H1 (cell line): Measurements from ENCODE around the gene ARMC7. TPM values are rescaled to one million over a fixed set of nuclear protein-coding genes. Genes with fewer than 3 reads are reported as not detected.

Experiments used
- CTCF ChIA-PET: fragments of 300-600 bp; sonication (Branson Sonifier 250); formaldehyde crosslinking; loops from one replicate; lab custom pipeline; 2021; ENCODE audit not compliant: partially characterized antibody; lab: Charles Lee
- POLR2A ChIA-PET: fragments of 300-600 bp; sonication (Branson Sonifier 250); formaldehyde crosslinking; loops from one replicate; lab custom pipeline; 2021; ENCODE audit warnings: inconsistent platforms; ENCODE audit not compliant: partially characterized antibody; lab: Charles Lee
- DNase-seq, 2 experiments: peaks; one replicate each; pipeline versions ENCODE4 v3.0.0 to v3.0.0-alpha.2; 2010 to 2022; ENCODE audit warnings: low spot score in 2 of 2, low read depth in 1 of 2, mixed read lengths in 1 of 2
- FAIRE-seq: peaks from 2 replicates; lab custom pipeline; 2011; peaks lifted over from hg19 to GRCh38; lab: Jason Lieb, UNC
- H2AFZ ChIP-seq: 2 replicates; pipeline ENCODE4 v1.8.1; 2012; ENCODE audit warnings: low read length, inconsistent platforms
- H2AK5ac ChIP-seq: 2 replicates; pipeline ENCODE4 v1.6.1; 2013; ENCODE audit warnings: low read depth, low read length
- H2BK120ac ChIP-seq: replicated peaks from 2 replicates; pipeline ENCODE3; 2013; ENCODE audit warnings: low read depth, low read length, inconsistent platforms
- H2BK12ac ChIP-seq: 2 replicates; pipeline ENCODE4 v1.6.1; 2013; ENCODE audit warnings: low read depth, low read length
- H2BK15ac ChIP-seq: 2 replicates; pipeline ENCODE4 v1.6.1; 2013; ENCODE audit warnings: low read length
- H2BK20ac ChIP-seq: 2 replicates; pipeline ENCODE4 v1.6.1; 2013; ENCODE audit warnings: low read length
- H2BK5ac ChIP-seq: 2 replicates; pipeline ENCODE4 v1.6.1; 2013; ENCODE audit warnings: low read depth, low read length
- H3K14ac ChIP-seq: 2 replicates; pipeline ENCODE4 v1.6.1; 2013; ENCODE audit warnings: inconsistent platforms; ENCODE audit not compliant: insufficient read length
- H3K18ac ChIP-seq: 2 replicates; pipeline ENCODE4 v1.6.1; 2013; ENCODE audit warnings: low read length; ENCODE audit errors: extremely low read depth
- H3K23ac ChIP-seq: 2 replicates; pipeline ENCODE4 v1.6.1; 2013; ENCODE audit warnings: inconsistent platforms; ENCODE audit not compliant: insufficient read length
- H3K23me2 ChIP-seq: 2 replicates; pipeline ENCODE4 v1.6.1; 2013; ENCODE audit warnings: low read depth, low read length
- H3K27ac ChIP-seq: 2 replicates; pipeline ENCODE4 v1.6.1; 2011; ENCODE audit warnings: low read depth, low read length, inconsistent platforms
- H3K27me3 ChIP-seq, 4 experiments: replicated peaks in 1 of 4; 1 replicate in 1 of 4; 2 replicates in 3 of 4; pipeline versions ENCODE4 v1.6.1 to v1.8.1; 2011 to 2013; ENCODE audit warnings: low read length in 3 of 4, mild to moderate bottlenecking in 3 of 4, inconsistent platforms in 2 of 4, mixed read lengths in 2 of 4, moderate library complexity in 1 of 4; ENCODE audit not compliant: control insufficient read depth in 3 of 4, insufficient read depth in 3 of 4; ENCODE audit errors: extremely low read depth in 1 of 4
- H3K36me3 ChIP-seq, 4 experiments: 2 replicates each; pipeline versions ENCODE4 v1.6.1 to v1.8.1; 2011 to 2013; ENCODE audit warnings: mild to moderate bottlenecking in 4 of 4, low read length in 3 of 4, moderate library complexity in 2 of 4, control low read depth in 1 of 4, inconsistent platforms in 1 of 4; ENCODE audit not compliant: insufficient read depth in 4 of 4, control insufficient read depth in 2 of 4
- H3K4ac ChIP-seq: replicated peaks from 2 replicates; pipeline ENCODE3; 2013; ENCODE audit warnings: low read length, low read depth, mixed read lengths, inconsistent platforms; ENCODE audit not compliant: insufficient read length
- H3K4me1 ChIP-seq, 4 experiments: replicated peaks in 1 of 4; 1 replicate in 1 of 4; 2 replicates in 3 of 4; pipeline versions ENCODE4 v1.6.1 to v1.8.1; 2011 to 2013; ENCODE audit warnings: low read length in 3 of 4, inconsistent platforms in 2 of 4, mixed read lengths in 1 of 4; ENCODE audit not compliant: insufficient read depth in 4 of 4, control insufficient read depth in 3 of 4
- H3K4me2 ChIP-seq, 2 experiments: 2 replicates each; pipeline versions ENCODE4 v1.6.1 to v1.8.1; 2011 to 2013; ENCODE audit warnings: low read depth in 2 of 2, low read length in 2 of 2, control low read depth in 1 of 2, inconsistent platforms in 1 of 2, mild to moderate bottlenecking in 1 of 2; ENCODE audit not compliant: insufficient read depth in 1 of 2
- H3K4me3 ChIP-seq, 4 experiments: fragments of 200-600, 300-600 bp in 1 of 4; sonication (generic), shearing (Covaris generic), sonication (Bioruptor Twin) in 1 of 4; 2 replicates each; pipeline versions ENCODE4 v1.5.1 to v1.8.1; 2011 to 2016; ENCODE audit warnings: low read length in 4 of 4, low read depth in 3 of 4, control low read depth in 2 of 4, inconsistent platforms in 2 of 4, mild to moderate bottlenecking in 2 of 4, mixed read lengths in 1 of 4, moderate library complexity in 1 of 4; ENCODE audit not compliant: insufficient read depth in 2 of 4; ENCODE audit errors: extremely low read depth in 1 of 4
- H3K56ac ChIP-seq: replicated peaks from 2 replicates; pipeline ENCODE3; 2013; ENCODE audit warnings: low read depth, mild to moderate bottlenecking, mixed read lengths, low read length, inconsistent platforms; ENCODE audit not compliant: insufficient read length
- H3K79me1 ChIP-seq: 2 replicates; pipeline ENCODE4 v1.6.1; 2013; ENCODE audit warnings: low read depth, low read length, control low read depth
- H3K79me2 ChIP-seq, 2 experiments: 2 replicates each; pipeline versions ENCODE4 v1.6.1 to v1.8.1; 2012 to 2013; ENCODE audit warnings: low read length in 2 of 2, mild to moderate bottlenecking in 2 of 2, inconsistent platforms in 1 of 2; ENCODE audit not compliant: insufficient read depth in 2 of 2, control insufficient read depth in 1 of 2
- H3K9ac ChIP-seq, 4 experiments: replicated peaks in 1 of 4; 1 replicate in 1 of 4; 2 replicates in 3 of 4; pipeline versions ENCODE4 v1.6.1 to v1.8.1; 2011 to 2013; ENCODE audit warnings: low read depth in 3 of 4, low read length in 3 of 4, control low read depth in 2 of 4, mild to moderate bottlenecking in 2 of 4, moderate library complexity in 2 of 4, inconsistent platforms in 1 of 4; ENCODE audit errors: extremely low read depth in 1 of 4
- H3K9me3 ChIP-seq, 2 experiments: 2 replicates each; pipeline versions ENCODE4 v1.6.1 to v1.8.1; 2012 to 2013; ENCODE audit warnings: mild to moderate bottlenecking in 2 of 2, moderate library complexity in 2 of 2, control low read depth in 1 of 2, inconsistent platforms in 1 of 2, low read depth in 1 of 2, low read length in 1 of 2, mixed read lengths in 1 of 2; ENCODE audit not compliant: insufficient read depth in 2 of 2
- H4K20me1 ChIP-seq, 2 experiments: replicated peaks in 1 of 2; 2 replicates each; pipeline versions ENCODE3 to v1.8.1; 2011 to 2013; ENCODE audit warnings: inconsistent platforms in 2 of 2, low read length in 2 of 2, mild to moderate bottlenecking in 1 of 2; ENCODE audit not compliant: insufficient read depth in 2 of 2, control insufficient read depth in 1 of 2
- H4K5ac ChIP-seq: 2 replicates; pipeline ENCODE4 v1.6.1; 2013; ENCODE audit warnings: low read length, low read depth, mixed read lengths, inconsistent platforms; ENCODE audit not compliant: insufficient read length
- H4K8ac ChIP-seq: 2 replicates; pipeline ENCODE4 v1.8.0; 2013; ENCODE audit warnings: mild to moderate bottlenecking, moderate library complexity, low read length, inconsistent platforms; ENCODE audit not compliant: insufficient read depth; ENCODE audit errors: extremely low read depth
- H4K91ac ChIP-seq: replicated peaks from 2 replicates; pipeline ENCODE3; 2013; ENCODE audit warnings: low read length, mixed read lengths, inconsistent platforms; ENCODE audit not compliant: insufficient read length
- BCL11A ChIP-seq, 2 experiments: IDR thresholded peaks; one replicate each; pipeline ENCODE4 v1.6.1; 2011; ENCODE audit warnings: low read depth in 2 of 2, low read length in 2 of 2, mild to moderate bottlenecking in 2 of 2
- CBX8 ChIP-seq: fragments of 300-800, 300-1000 bp; sonication (generic); IDR thresholded peaks from 2 replicates; pipeline ENCODE4 v1.7.1; 2016; ENCODE audit warnings: low read depth, low read length, borderline replicate concordance
- CEBPB ChIP-seq: IDR thresholded peaks from 2 replicates; pipeline ENCODE4 v1.6.1; 2012; ENCODE audit warnings: low read depth, low read length
- CHD1 ChIP-seq: IDR thresholded peaks from 2 replicates; pipeline ENCODE4 v1.6.1; 2012; ENCODE audit warnings: low read depth, low read length, improper control_type of control experiment
- CREB1 ChIP-seq: IDR thresholded peaks from 2 replicates; pipeline ENCODE4 v1.6.1; 2012; ENCODE audit warnings: inconsistent platforms
- EP300 ChIP-seq, 2 experiments: IDR thresholded peaks; 1 replicate in 1 of 2; 2 replicates in 1 of 2; pipeline ENCODE4 v1.6.1; 2011 to 2012; ENCODE audit warnings: low read depth in 2 of 2, low read length in 2 of 2, mild to moderate bottlenecking in 2 of 2, borderline replicate concordance in 1 of 2, inconsistent platforms in 1 of 2, moderate library complexity in 1 of 2
- FOSL1 ChIP-seq: IDR thresholded peaks from 2 replicates; pipeline ENCODE4 v1.6.1; 2011; ENCODE audit warnings: mild to moderate bottlenecking, low read depth, low read length, moderate library complexity; ENCODE audit not compliant: insufficient read depth
- JUN ChIP-seq: IDR thresholded peaks from 2 replicates; pipeline ENCODE4 v1.6.1; 2011; ENCODE audit warnings: low read depth, mild to moderate bottlenecking, improper control_type of control experiment, low read length
- SIRT6 ChIP-seq: IDR thresholded peaks from one replicate; pipeline ENCODE4 v1.7.1; 2012; ENCODE audit warnings: low read length, inconsistent platforms
- SP1 ChIP-seq: IDR thresholded peaks from 2 replicates; pipeline ENCODE4 v1.6.1; 2011; ENCODE audit warnings: low read depth, low read length
- TBP ChIP-seq: IDR thresholded peaks from 2 replicates; pipeline ENCODE4 v1.6.1; 2011; ENCODE audit warnings: low read depth, low read length, improper control_type of control experiment
- ZNF274 ChIP-seq: IDR thresholded peaks from 2 replicates; pipeline ENCODE4 v1.7.0; 2012; ENCODE audit warnings: low read length, borderline replicate concordance; ENCODE audit errors: extremely low read depth
- WGBS, 2 experiments: shearing (Covaris generic) in 1 of 2; methylation state at CpG; one replicate each; pipeline versions ENCODE4 v1.1.6 to v1.1.7; 2013 to 2015; ENCODE audit warnings: low lambda C conversion rate in 2 of 2, mixed read lengths in 2 of 2, inconsistent platforms in 1 of 2, low coverage in 1 of 2, missing lambda C conversion rate in 1 of 2; ENCODE audit not compliant: insufficient replicate concordance in 2 of 2, insufficient coverage in 1 of 2, insufficient read length in 1 of 2; ENCODE audit errors: extremely low coverage in 1 of 2, missing lambda C conversion rate in 1 of 2; 5-methylcytosine and 5-hydroxymethylcytosine counted together
- polyA plus RNA-seq, 7 experiments: library from polyadenylated mRNA; depleted of rRNA in 3 of 7; stranded (reverse) in 5 of 7; unstranded in 2 of 7; fragments of >200 nt in 5 of 7; fragments of 200-250 nt in 2 of 7; gene quantifications; 1 replicate in 5 of 7; 2 replicates in 1 of 7; 4 replicates in 1 of 7; pipeline versions ENCODE4 v1.2.1 to v1.2.3, GENCODE V29; 2011 to 2013; ENCODE audit warnings: missing spikeins in 2 of 7, mixed read lengths in 2 of 7
- total RNA-seq: library from RNA; stranded (reverse); fragmentation: NEBNext Ultra II Directional; extraction: Animal tissue kit (Norgen Biotek cat#: 25700); gene quantifications from 2 replicates; pipeline ENCODE4 v1.2.1, GENCODE V29; 2021
- TF ChIP-seq, protein P1 (sequence below): IDR thresholded peaks from 2 replicates; pipeline ENCODE4 v1.6.1; 2011; ENCODE audit warnings: low read depth, mild to moderate bottlenecking, low read length; ENCODE audit not compliant: insufficient read depth
- TF ChIP-seq, protein P2 (sequence below): IDR thresholded peaks from 2 replicates; pipeline ENCODE4 v1.6.1; 2012; ENCODE audit warnings: inconsistent platforms

Gene ARMC7
- total and polyA plus RNA-seq, 2 of the 8 experiments (the other 6 are each of a cell fraction or from before 2014, with no cell fraction given) = 9.8 to 13.6 TPM

DNA sequence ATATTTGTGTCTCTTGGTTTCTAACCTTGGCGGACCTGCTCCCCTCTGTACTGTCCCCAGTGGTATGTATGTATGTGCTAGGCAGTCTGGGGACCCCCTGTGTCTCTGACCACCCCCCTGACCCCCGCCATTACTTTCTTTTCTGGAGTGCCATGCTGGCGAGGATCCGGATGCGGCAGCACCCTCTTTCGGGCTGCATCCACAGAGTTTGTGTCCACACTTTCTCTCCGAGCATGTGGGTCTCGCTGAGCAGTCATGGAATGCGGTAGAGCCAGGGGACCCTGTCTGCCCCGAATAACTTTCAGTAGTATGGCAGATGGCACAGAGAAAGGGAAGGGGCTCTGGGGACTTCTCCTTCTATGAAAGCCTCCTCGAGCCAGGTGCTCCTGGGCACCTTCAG, 45.7 kb upstream of the ARMC7 start:
- ChIA-PET POLR2A (interaction anchor here (0.8 to 1.5 kb wide), 4 partner anchors 10 to 91 kb away, joined by 3 to 6 read pairs (median 4); partner anchors contain the start of gene JPT1), CTCF (interaction anchor here (1.0 to 8.1 kb wide), 15 partner anchors 8 to 103 kb away, joined by 3 to 81 read pairs (median 11); no protein-coding TSS in a partner anchor)
- FAIRE-seq = no peak
- TF ChIP-seq JUN (no peak), SIRT6 (no peak), TBP (no peak), CBX8 (no peak), CREB1 (no peak), CEBPB (no peak), SP1 (no peak), BCL11A (IDR thresholded peaks at IDR 0.05; ENCODE audit: low read depth in 2 of 2, low read length in 2 of 2) (no peak), CHD1 (no peak), ZNF274 (no peak), EP300 (IDR thresholded peaks at IDR 0.05; ENCODE audit: borderline replicate concordance in 1 of 2, low read depth in 2 of 2, low read length in 2 of 2) (no peak), FOSL1 (no peak)
- TF ChIP-seq, protein P1, sequence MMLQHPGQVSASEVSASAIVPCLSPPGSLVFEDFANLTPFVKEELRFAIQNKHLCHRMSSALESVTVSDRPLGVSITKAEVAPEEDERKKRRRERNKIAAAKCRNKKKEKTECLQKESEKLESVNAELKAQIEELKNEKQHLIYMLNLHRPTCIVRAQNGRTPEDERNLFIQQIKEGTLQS = no peak
- TF ChIP-seq, protein P2, sequence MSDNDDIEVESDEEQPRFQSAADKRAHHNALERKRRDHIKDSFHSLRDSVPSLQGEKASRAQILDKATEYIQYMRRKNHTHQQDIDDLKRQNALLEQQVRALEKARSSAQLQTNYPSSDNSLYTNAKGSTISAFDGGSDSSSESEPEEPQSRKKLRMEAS = no peak

More for the DNA sequence above, 45.7 kb upstream of the ARMC7 start:
- Histone ChIP-seq H2BK12ac (no peak overlapping the region), H4K91ac (no peak overlapping the region), H3K4me1 (no peaks in the 10 kb centered on the region; a peak in 1 of 7 replicates), H3K56ac (no peak overlapping the region), H3K79me2 (no peaks in the 10 kb centered on the region), H3K23me2 (no peaks in the 10 kb centered on the region), H3K4me3 (no peak overlapping the region), H3K27me3 (no peaks in the 10 kb centered on the region), H3K4ac (no peak overlapping the region), H3K18ac (no peak overlapping the region), H3K79me1 (peaks cover 2% of the 10 kb centered on the region; the same call in 1 of the 2 replicates), H2BK120ac (no peak overlapping the region), H2AK5ac (no peak overlapping the region), H4K20me1 (peaks cover 3 to 12% of the 10 kb centered on the region in 2 experiments), H3K23ac (no peak overlapping the region), H4K5ac (no peak overlapping the region), H2BK15ac (no peak overlapping the region), H3K27ac (no peak overlapping the region), H3K14ac (no peak overlapping the region), H4K8ac (no peak overlapping the region), H2BK20ac (no peak overlapping the region), H3K4me2 (no peak overlapping the region), H2BK5ac (no peak overlapping the region), H3K9ac (no peak overlapping the region), H3K36me3 (peaks cover 20 to 55% (median 45%) of the 10 kb centered on the region in 4 experiments), H3K9me3 (no peaks in the 10 kb centered on the region), H2AFZ (no peak overlapping the region)
- WGBS, 2 experiments = 93% methylated on average over 11 of the region's 11 CpGs; no CpG with 5 or more reads in 1 of the 2 experiments
- DNase-seq = no peak
